HG03159 (cell line): ENCODE data around the gene INPP5A.
A peak's percentile ranks its signal among the peaks of the same experiment; 100 is the strongest.
"Not testable (repeated sequence)": the region's sequence is repeated elsewhere in the genome, so short reads cannot be mapped to it uniquely, and the experiment has no call there.

Experiments
- ATAC-seq: cut with Tn5 transposase; IDR thresholded peaks from one replicate; pipeline ENCODE4 v1.9.1; 2021; ENCODE audit warnings: mild to moderate bottlenecking, moderate library complexity; ENCODE audit not compliant: unreplicated experiment

INPP5A gene

GRCh38 chr10:132546567-132547420 is 9.2 kb downstream of the INPP5A start:
- no peak for ATAC-seq

- no peak for ATAC-seq
Observed at GRCh38 chr10:132547421-132547861, 9.9 kb downstream of the INPP5A start.

GRCh38 chr10:132548106-132548823 is 10.7 kb downstream of the INPP5A start:
- no peak for ATAC-seq

- no peak for ATAC-seq
Observed at GRCh38 chr10:132548869-132549268, 11.3 kb downstream of the INPP5A start.

GRCh38 chr10:132549371-132549770 is 11.8 kb downstream of the INPP5A start:
- no peak for ATAC-seq

GRCh38 chr10:132550366-132551092 is 12.9 kb downstream of the INPP5A start:
- no peak for ATAC-seq

- ATAC-seq, result peak; percentile 81
Observed at GRCh38 chr10:132551093-132551807, 13.7 kb downstream of the INPP5A start.

GRCh38 chr10:132551808-132552130 is 14.2 kb downstream of the INPP5A start:
- ATAC-seq, result peak; percentile 6

- ATAC-seq, result not testable (repeated sequence)
Observed at GRCh38 chr10:132552635-132553034, 15.0 kb downstream of the INPP5A start.

GRCh38 chr10:132553568-132553967 is 16.0 kb downstream of the INPP5A start:
- not testable (repeated sequence) for ATAC-seq

- ATAC-seq, result no peak
Observed at GRCh38 chr10:132554053-132554990, 16.7 kb downstream of the INPP5A start.

GRCh38 chr10:132554991-132555647 is 17.5 kb downstream of the INPP5A start:
- no peak for ATAC-seq

GRCh38 chr10:132555648-132556575 is 18.3 kb downstream of the INPP5A start:
- ATAC-seq, result no peak

- no peak for ATAC-seq
Observed at GRCh38 chr10:132556994-132557441, 19.4 kb downstream of the INPP5A start.

- no peak for ATAC-seq
Observed at GRCh38 chr10:132557696-132558515, 20.3 kb downstream of the INPP5A start.

GRCh38 chr10:132558516-132559413 is 21.2 kb downstream of the INPP5A start:
- ATAC-seq, result no peak
